ENCODE measurements around the gene ZYG11A.
A peak's percentile ranks its signal among the peaks of the same experiment; 100 is the strongest.
"Not testable (repeated sequence)": the region's sequence is repeated elsewhere in the genome, so short reads cannot be mapped to it uniquely, and the experiment has no call there.

ZYG11A gene

DNA sequence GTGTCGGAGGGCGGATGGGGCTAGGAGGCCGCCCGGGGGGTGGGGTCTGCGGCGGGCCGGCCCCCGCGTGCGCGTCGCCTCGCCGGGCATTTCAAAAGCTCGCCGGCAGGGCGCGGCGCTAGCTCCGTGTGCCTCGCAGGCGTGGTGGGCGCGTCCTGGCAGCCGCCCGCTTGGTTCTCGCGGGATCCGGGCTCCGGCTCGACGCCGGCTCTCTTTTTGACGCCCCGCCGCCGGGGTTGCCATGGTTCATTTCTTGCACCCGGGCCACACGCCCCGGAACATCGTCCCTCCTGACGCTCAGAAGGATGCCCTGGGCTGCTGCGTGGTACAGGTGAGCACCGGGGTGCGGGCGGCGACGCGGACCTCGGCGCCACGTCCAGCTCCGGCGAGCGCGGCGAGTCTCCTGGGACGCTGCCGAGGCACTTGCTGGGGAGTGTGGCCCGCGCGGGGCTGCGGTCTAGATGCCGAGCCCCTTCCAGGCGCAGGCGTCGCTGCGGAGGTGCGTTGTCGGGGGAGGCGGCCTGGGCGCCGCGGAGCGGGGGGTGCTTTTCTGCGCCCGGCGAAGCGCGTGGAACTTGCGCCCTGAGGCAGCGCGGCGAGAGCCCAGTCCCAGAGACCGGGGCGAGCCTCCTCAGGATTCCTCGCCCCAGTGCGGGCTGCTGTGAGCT is at the start of gene ZYG11A:
TSS of gene ZYG11A (plus strand) at position 118 of the 668 bp plus-strand sequence. CDS start at position 242, 124 bp downstream.
- DNase-seq = peak; percentile 81

DNA sequence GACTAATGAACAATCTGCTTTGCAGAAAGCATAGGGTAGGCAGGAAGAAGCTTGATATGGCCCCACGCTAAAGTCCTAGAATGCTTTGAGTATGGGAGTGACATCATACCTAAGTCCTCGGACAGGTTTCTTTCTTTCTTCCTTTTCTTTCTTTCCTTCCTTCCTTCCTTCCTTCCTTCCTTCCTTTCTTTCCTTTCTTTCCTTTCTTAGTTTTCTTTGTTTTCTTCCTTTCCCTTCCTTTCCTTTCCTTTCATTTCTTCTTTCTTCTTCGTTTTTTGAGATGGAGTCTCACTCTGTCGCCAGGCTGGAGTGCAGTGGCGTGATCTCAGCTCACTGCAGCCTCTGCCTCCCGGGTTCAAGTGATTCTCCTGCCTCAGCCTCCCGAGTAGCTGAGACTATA is 48.8 kb upstream of the ZYG11A start:
- DNase-seq = not testable (repeated sequence)

DNA sequence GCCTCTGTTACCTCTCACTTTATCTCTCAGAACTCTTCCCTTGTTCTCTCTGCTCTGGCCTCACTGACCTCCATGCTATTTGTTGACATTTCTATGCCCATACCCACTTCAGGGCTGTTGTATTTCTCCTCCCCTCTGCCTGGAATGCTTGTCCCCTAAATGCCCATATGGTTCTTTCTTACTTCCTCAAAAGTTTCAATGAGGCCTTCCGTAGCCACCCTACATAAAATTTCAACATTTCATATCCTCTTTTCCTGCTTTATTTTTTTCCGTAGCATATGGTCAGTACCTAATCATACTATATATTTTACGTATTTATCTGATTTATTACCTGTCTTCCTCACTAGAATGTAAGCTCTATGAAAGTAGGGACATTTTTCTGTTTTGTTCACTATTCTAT is 47.1 kb upstream of the ZYG11A start:
- no peak for DNase-seq

DNA sequence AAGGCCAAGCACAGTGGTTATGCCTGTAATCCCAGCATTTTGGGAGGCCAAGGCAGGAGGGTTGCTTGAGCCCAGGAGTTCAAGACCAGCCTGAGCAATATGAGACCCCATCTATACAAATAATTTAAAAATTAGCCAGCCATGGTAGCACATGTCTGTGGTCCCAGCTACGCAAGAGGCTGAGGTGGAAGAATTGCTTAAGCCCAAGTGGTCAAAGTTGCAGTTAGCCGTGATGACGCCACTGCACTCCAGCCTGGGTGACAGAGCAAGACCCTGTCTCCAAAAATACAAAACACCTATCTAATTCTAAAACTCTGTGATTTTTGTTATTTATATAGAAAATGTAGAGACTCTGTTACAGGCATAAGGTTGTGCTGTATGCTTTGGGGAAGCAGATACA is 44.2 kb upstream of the ZYG11A start:
- peak; percentile 15 for DNase-seq

DNA sequence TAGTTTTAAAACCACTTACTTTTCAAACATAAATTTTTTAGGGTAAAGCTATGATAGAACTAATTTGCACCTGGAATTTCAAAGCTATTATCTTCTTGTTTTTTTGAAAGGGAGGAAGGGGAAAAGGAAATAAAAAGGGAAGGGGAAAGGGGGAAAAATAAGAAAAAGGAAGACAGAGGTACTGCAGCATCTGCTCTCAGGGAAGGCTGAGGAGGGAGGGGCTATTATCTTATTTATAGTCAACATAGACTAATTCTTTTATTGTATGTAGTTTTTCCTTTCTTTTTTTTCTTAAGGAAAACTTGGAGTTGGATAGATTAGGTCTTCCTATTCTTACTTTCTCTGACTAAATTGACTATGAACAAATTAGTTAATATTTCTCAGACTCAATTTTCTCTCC is 41.5 kb upstream of the ZYG11A start:
- DNase-seq = no peak

GRCh38 chr1:52804083-52804482 is 38.5 kb upstream of the ZYG11A start:
- DNase-seq = not testable (repeated sequence)

DNA sequence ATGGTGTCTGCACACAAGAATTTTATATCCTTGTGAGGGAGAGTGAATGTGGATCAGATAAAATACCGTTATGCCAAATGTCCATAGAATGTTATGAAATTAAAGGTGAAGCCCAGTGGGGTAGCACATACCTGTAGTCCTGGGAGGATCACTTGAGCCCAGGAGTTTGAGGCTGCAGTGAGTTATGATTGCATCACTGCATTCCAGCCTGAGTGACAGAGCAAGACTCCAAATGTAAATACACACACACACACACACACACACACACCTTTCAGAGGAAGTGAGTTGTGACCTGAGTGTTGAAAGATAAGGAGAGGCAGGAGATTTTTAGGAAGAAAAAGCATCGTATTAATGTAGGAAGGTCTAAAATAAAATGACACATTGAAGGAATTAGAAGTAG is 28.1 kb upstream of the ZYG11A start:
- no peak for DNase-seq

DNA sequence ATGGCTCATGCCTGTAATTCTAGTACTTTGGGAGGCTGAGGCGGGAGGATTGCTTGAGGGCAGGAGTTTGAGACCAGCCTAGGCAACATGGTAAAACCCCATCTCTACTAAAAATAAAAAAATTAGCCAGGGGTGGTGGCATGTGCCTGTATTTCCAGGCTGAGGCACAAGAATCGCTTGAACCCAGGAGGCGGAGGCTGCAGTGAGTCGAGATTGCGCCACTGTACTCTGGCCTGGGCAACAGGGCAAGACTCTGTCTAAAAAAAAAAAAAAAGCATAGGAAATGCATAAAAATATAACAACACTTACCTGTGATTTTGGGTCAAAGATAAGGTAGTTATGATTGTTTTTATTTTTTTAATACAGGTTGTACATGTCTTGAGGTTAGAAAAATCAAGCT is 21.7 kb upstream of the ZYG11A start:
- not testable (repeated sequence) for DNase-seq

DNA sequence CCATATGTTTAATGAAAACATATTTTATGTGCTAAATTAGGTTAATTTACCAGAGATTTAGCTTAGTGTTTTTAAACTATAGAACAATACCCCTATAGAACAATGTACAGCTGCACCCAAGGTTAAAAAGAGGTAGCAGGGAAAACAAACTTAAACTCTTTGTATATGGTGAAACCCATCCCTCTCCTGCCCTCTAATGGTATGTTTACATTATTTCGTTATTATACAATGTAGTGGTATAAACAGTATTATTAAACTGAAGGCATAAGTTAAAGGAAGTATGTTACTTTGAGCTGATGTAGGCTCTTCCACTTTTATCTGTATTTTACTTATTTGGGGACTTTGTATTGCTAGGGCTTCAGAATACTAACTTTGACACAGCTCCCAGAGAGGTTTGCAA is 16.7 kb upstream of the ZYG11A start:
- peak; percentile 79 for DNase-seq

GRCh38 chr1:52834798-52835197 is 7.8 kb upstream of the ZYG11A start:
- no peak for DNase-seq

DNA sequence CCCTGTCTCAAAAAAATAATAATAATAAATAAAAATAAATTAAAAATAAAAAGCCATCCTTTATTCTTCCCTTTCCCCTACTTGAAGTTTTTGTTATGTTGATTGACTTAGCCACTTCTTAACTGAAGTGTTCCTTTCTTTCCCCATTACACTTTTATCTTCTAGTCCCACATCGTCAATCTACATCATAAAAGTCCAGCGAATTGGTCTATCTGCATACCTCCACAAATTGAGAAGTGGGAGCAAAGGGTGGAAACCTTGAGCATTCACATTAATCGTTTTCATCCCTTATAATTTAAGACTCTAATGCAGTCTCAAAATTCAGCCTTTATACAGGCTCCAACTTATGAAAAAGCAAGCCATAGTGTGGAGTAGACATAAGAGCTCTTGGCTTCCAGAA is 6.5 kb upstream of the ZYG11A start:
- no peak for DNase-seq

- DNase-seq = not testable (repeated sequence)
Observed at GRCh38 chr1:52839175-52839574, 3.4 kb upstream of the ZYG11A start.

- not testable (repeated sequence) for DNase-seq
Observed at GRCh38 chr1:52845119-52845518, 2.6 kb downstream of the ZYG11A start.

- DNase-seq = no peak
Observed at GRCh38 chr1:52848423-52848822, 5.9 kb downstream of the ZYG11A start.

GRCh38 chr1:52850951-52851350 is 8.4 kb downstream of the ZYG11A start:
- DNase-seq = no peak

- DNase-seq = no peak
Observed at GRCh38 chr1:52852854-52853253, 10.3 kb downstream of the ZYG11A start.

- no peak for DNase-seq
Observed at GRCh38 chr1:52855584-52855983, 13.0 kb downstream of the ZYG11A start.

- DNase-seq = no peak
Observed at GRCh38 chr1:52856026-52856425, 13.5 kb downstream of the ZYG11A start.

GRCh38 chr1:52857443-52857842 is 14.9 kb downstream of the ZYG11A start:
- DNase-seq = no peak

DNA sequence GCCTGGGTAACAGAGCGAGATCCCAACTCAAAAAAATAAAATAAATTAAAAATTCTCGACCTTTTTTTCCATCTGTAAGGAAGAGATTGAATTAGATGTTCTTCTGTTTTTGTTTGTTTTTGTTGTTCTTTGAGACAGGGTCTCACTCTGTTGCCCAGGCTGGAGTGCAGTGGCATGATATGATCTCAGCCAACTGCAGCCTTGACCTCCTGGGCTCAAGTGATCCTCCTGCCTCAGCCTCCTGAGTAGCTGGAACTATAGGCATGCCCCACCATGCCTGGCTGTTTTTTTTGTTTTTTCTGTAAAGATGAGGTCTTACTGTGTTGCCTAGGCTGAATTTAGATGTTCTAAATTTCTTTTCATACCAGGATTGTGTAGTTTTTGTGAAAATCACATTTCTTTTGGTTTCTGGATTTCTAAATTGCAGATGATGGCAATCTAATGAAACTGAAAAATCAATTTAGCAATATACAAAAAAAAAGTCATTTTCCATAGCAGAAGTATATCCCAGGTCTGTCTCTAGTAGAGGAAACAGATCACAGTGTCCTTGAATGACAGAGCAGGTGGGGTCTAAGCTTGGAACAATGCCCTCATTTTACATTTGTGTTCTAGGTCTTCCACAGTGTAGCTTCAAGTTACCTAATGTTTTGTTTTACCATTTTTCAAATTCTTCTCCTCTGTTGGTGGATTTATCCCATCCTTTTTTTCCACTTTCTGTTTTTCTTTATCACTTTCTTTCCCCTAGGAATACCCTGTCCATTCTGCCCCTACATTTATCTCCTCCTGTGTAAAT is 20.3 kb downstream of the ZYG11A start:
- DNase-seq = no peak

DNA sequence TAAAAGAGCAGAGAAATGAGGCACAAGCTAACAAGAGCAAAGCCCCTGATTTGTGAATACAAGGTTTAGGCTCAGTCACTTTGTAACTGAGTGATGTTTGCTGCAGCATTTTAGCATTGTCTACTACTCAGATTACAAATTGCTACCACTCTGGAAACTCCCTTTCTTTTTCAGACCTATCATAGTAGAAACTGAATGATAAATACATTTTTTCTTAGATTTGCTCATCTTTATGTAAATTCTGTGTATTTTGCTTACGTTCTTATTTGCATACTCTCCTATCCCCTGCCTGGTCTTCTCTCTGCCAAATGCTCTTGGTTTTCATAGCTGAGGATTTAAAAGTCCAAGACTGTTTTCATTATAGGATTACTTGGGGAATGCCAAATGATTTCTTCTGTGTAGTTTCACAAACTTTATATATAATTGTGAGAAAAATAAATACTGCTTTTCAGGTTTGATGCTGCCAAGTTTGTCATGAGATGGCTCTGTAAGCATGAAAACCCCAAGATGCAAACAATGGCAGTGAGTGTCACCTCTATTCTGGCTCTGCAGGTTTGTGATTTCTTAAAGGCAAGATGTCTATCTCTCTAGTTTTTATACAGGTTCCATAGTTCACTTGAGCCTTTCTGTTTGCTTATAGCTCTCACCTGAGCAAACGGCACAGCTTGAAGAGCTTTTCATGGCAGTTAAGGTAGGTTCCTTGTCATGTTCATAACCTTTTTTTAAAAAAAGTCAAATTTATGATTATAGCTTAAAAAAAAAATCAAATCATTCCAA is 24.7 kb downstream of the ZYG11A start:
- DNase-seq = no peak

DNA sequence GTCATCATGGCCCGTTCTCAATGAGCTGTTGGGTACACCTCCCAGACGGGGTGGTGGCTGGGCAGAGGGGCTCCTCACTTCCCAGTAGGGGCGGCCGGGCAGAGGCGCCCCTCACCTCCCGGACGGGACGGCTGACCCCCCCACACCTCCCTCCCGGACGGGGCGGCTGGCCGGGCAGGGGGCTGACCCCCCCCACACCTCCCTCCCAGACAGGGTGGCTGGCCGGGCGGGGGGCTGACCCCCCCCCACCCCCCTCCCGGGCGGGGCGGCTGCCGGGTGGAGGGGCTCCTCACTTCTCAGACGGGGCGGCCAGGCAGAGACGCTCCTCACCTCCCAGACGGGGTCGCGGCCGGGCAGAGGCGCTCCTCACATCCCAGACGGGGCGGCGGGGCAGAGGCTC is 27.2 kb downstream of the ZYG11A start:
- not testable (repeated sequence) for DNase-seq

DNA sequence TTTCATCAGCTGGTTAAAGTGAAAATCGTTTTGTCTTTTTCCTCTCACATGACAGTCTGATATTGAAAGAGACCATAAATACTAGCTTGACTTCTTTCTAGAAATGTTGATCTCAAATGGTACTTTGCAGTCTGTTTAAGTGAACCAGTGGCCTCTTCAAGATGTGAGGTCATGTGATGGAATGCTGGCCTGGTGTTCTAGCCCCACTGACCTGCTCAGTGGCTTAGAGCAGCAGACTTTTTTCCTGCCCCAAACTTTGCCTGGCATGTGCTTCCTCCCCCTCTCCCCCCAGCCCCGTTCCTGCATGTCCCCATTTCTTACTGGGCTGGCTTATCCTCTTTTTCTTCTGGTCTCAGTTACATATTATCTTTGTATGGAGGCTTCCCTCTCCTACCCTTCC is 34.3 kb downstream of the ZYG11A start:
- DNase-seq = no peak

- DNase-seq = no peak
Observed at GRCh38 chr1:52877554-52877953, 35.0 kb downstream of the ZYG11A start.

Data from hematopoietic multipotent progenitor cell treated with erythropoietin and hydrocortisone succinate and interleukin-3 and kit ligand, for 6 days (in vitro differentiated cells).